Natural killer cell (primary cell): Measurements from ENCODE around the gene AKAP6. TPM values are rescaled to one million over a fixed set of nuclear protein-coding genes. Genes with fewer than 3 reads are reported as not detected.

Experiments used
- ATAC-seq, 3 donors: fragments of 150-1000 bp in 2 of 3; fragments of 200-7000 bp in 1 of 3; cut with Tn5 transposase; 1 replicate in 1 of 3; 2 replicates in 2 of 3; pipeline ENCODE4 v1.10.0; 2021; ENCODE audit warnings: mild to moderate bottlenecking in 2 of 3, moderate library complexity in 2 of 3
- DNase-seq, 2 donors: peaks; one replicate each; pipeline versions ENCODE4 v3.0.0 to v3.0.0-alpha.2; 2013 to 2021; ENCODE audit warnings: mixed read lengths in 1 of 2
- H3K27ac ChIP-seq: one replicate; pipeline ENCODE4 v1.5.1; 2013; ENCODE audit warnings: mild to moderate bottlenecking, low read length
- H3K27me3 ChIP-seq: one replicate; pipeline ENCODE4 v1.6.1; 2013; ENCODE audit warnings: low read length; ENCODE audit not compliant: control insufficient read depth, insufficient read depth
- H3K36me3 ChIP-seq: one replicate; pipeline ENCODE4 v1.6.1; 2013; ENCODE audit warnings: low read length; ENCODE audit not compliant: control insufficient read depth, insufficient read depth
- H3K4me1 ChIP-seq: one replicate; pipeline ENCODE4 v1.6.1; 2013; ENCODE audit warnings: low read length; ENCODE audit not compliant: control insufficient read depth, insufficient read depth
- H3K4me3 ChIP-seq: one replicate; pipeline ENCODE4 v1.5.1; 2013; ENCODE audit warnings: low read length
- H3K9me3 ChIP-seq: one replicate; pipeline ENCODE4 v1.6.1; 2013; ENCODE audit warnings: low read length; ENCODE audit not compliant: control insufficient read depth, insufficient read depth
- H3K27ac Mint-ChIP-seq, 2 donors: one replicate each; pipeline ENCODE4 v1.8.0; 2022; ENCODE audit warnings: mild to moderate bottlenecking in 2 of 2, mixed read lengths in 2 of 2, moderate library complexity in 1 of 2
- H3K27me3 Mint-ChIP-seq, 2 donors: one replicate each; pipeline ENCODE4 v1.8.0; 2022; ENCODE audit warnings: low read depth in 2 of 2, mixed read lengths in 2 of 2
- H3K36me3 Mint-ChIP-seq: one replicate; pipeline ENCODE4 v1.8.0; 2022; ENCODE audit warnings: mixed read lengths
- H3K4me1 Mint-ChIP-seq, 2 donors: one replicate each; pipeline ENCODE4 v1.8.0; 2022; ENCODE audit warnings: mixed read lengths in 2 of 2
- H3K4me3 Mint-ChIP-seq: one replicate; pipeline ENCODE4 v1.8.0; 2022; ENCODE audit warnings: mild to moderate bottlenecking, moderate library complexity, mixed read lengths
- H3K9me3 Mint-ChIP-seq, 2 donors: one replicate each; pipeline ENCODE4 v1.8.0; 2022; ENCODE audit warnings: mixed read lengths in 2 of 2
- CTCF ChIP-seq: fragments of 200-600 bp; IDR thresholded peaks from one replicate; pipeline ENCODE4 v1.8.0; 2022; ENCODE audit warnings: antibody characterized with exemption
- WGBS: methylation state at CpG from one replicate; pipeline ENCODE4 v1.1.7; 2013; ENCODE audit warnings: missing lambda C conversion rate; ENCODE audit not compliant: insufficient coverage; 5-methylcytosine and 5-hydroxymethylcytosine counted together
- intact Hi-C: fragments of 100-400 bp; cut with micrococcal nuclease; formaldehyde crosslinking; loops from one replicate; pipeline ENCODE4 v1.14.2; 2022
- total RNA-seq, 4 donors: library from RNA; stranded (reverse); fragments of 120-200 nt in 1 of 4; gene quantifications; one replicate each; pipeline versions ENCODE4 v1.2.3 to v1.2.4, GENCODE V29; 2013 to 2022

Gene AKAP6
- total RNA-seq, 3 donors from 2014 or later (not counting 1 experiment from before 2014, with no cell fraction given), result 0.21 to 1.3 (median 0.80) TPM

GRCh38 chr14:32312010-32312331 is 17.1 kb upstream of the AKAP6 start:
- H3K4me1 ChIP-seq, result no peaks in the 10 kb centered on the region
- no peaks in the 10 kb centered on the region for H3K27me3 ChIP-seq
- Mint-ChIP-seq H3K27me3 (peaks cover 0 to 4% of the 10 kb centered on the region in 2 donors), H3K4me1 (no peaks in the 10 kb centered on the region), H3K36me3 (no peaks in the 10 kb centered on the region), H3K27ac (no peak overlapping the region), H3K9me3 (no peaks in the 10 kb centered on the region), H3K4me3 (no peak overlapping the region)
- no peak for TF ChIP-seq CTCF
- no peak overlapping the region for H3K27ac ChIP-seq
- 80% methylated on average over 4 of the region's 4 CpGs for WGBS
- intact Hi-C loops, result no loop called here
- no peaks in the 10 kb centered on the region for H3K9me3 ChIP-seq
- DNase-seq, result no peak
- no peaks in the 10 kb centered on the region for H3K36me3 ChIP-seq
- no peak overlapping the region for H3K4me3 ChIP-seq
- no peak for ATAC-seq

GRCh38 chr14:32313844-32314376 is 15.2 kb upstream of the AKAP6 start:
- WGBS, result 90% methylated on average over 5 of the region's 5 CpGs
- ATAC-seq (no peak), DNase-seq (no peak)
- intact Hi-C loops, result no loop called here
- no peaks in the 10 kb centered on the region for H3K9me3 ChIP-seq
- H3K4me1 ChIP-seq, result no peaks in the 10 kb centered on the region
- no peak for TF ChIP-seq CTCF
- Mint-ChIP-seq H3K9me3 (no peaks in the 10 kb centered on the region), H3K4me1 (no peaks in the 10 kb centered on the region), H3K4me3 (no peak overlapping the region), H3K36me3 (no peaks in the 10 kb centered on the region), H3K27me3 (peaks cover 0 to 2% of the 10 kb centered on the region in 2 donors), H3K27ac (no peak overlapping the region)
- H3K4me3 ChIP-seq, result no peak overlapping the region
- H3K27ac ChIP-seq, result no peak overlapping the region
- H3K27me3 ChIP-seq, result no peaks in the 10 kb centered on the region
- no peaks in the 10 kb centered on the region for H3K36me3 ChIP-seq

- no peaks in the 10 kb centered on the region for H3K36me3 Mint-ChIP-seq
- DNase-seq (no peak), ATAC-seq (no peak)
- TF ChIP-seq CTCF, result no peak
- no peak overlapping the region for H3K27ac Mint-ChIP-seq
- Histone ChIP-seq H3K4me1 (no peaks in the 10 kb centered on the region), H3K36me3 (no peaks in the 10 kb centered on the region), H3K9me3 (no peaks in the 10 kb centered on the region), H3K4me3 (no peak overlapping the region), H3K27me3 (no peaks in the 10 kb centered on the region), H3K27ac (no peak overlapping the region)
- H3K4me1 Mint-ChIP-seq, result no peaks in the 10 kb centered on the region
- 87% methylated on average over 5 of the region's 7 CpGs for WGBS
- intact Hi-C loops, result no loop called here
- no peaks in the 10 kb centered on the region for H3K9me3 Mint-ChIP-seq
- H3K27me3 Mint-ChIP-seq, result peaks cover 0 to 5% of the 10 kb centered on the region in 2 donors
- H3K4me3 Mint-ChIP-seq, result no peak overlapping the region
Measured at GRCh38 chr14:32318087-32318795, 10.9 kb upstream of the AKAP6 start.
